DOHH2 (cell line): Measurements from ENCODE around the gene SLC6A13.

Experiments used
- CTCF ChIP-seq: fragments of 200-600 bp; sonication (generic); IDR thresholded peaks from one replicate; pipeline ENCODE4 v1.5.1; 2014; ENCODE audit warnings: antibody characterized with exemption, mild to moderate bottlenecking, low read depth, low read length; ENCODE audit not compliant: poor library complexity, severe bottlenecking
- EZH2phosphoT487 ChIP-seq: fragments of 200-600 bp; sonication (generic); IDR thresholded peaks from 2 replicates; pipeline ENCODE4 v1.6.1; 2017; ENCODE audit warnings: borderline replicate concordance, mild to moderate bottlenecking, antibody characterized with exemption, low read length, moderate library complexity, mixed read lengths

- TF ChIP-seq CTCF (no peak), EZH2phosphoT487 (no peak)
Observed at GRCh38 chr12:265096-265495, 2.5 kb upstream of the SLC6A13 start.
